HEK293 (cell line): ENCODE data around the gene ITGB1BP2.

Experiments used
- CTCF ChIA-PET: fragments of 350-600 bp; formaldehyde crosslinking; extraction: SDS; loops from one replicate; lab custom pipeline; 2021; ENCODE audit warnings: antibody characterized with exemption; lab: Yijun Ruan, JAX
- POLR2A ChIA-PET: fragments of 300-600 bp; formaldehyde crosslinking; extraction: SDS; loops from one replicate; lab custom pipeline; 2020; ENCODE audit warnings: antibody characterized with exemption, inconsistent platforms; lab: Yijun Ruan, JAX
- H3K27ac ChIP-seq: fragments of 200-500 bp; sonication (Bioruptor generic); 2 replicates; pipeline ENCODE4 v1.5.1; 2014; ENCODE audit warnings: low read depth, low read length, control low read depth, inconsistent platforms; ENCODE audit errors: extremely low read depth
- H3K36me3 ChIP-seq, 2 experiments: fragments of 200-500 bp in 1 of 2; sonication (Bioruptor generic) in 1 of 2; 1 replicate in 1 of 2; 2 replicates in 1 of 2; pipeline ENCODE4 v1.5.1; 2014 to 2017; ENCODE audit warnings: inconsistent platforms in 2 of 2, low read length in 2 of 2; ENCODE audit not compliant: control insufficient read depth in 2 of 2, insufficient read depth in 1 of 2
- H3K4me1 ChIP-seq: fragments of 200-500 bp; sonication (Bioruptor generic); 2 replicates; pipeline ENCODE4 v1.5.1; 2014; ENCODE audit warnings: mild to moderate bottlenecking, low read length, inconsistent platforms; ENCODE audit not compliant: control insufficient read depth, insufficient read depth
- H3K4me3 ChIP-seq: 2 replicates; pipeline ENCODE4 v1.5.1; 2011; ENCODE audit warnings: low read depth, mild to moderate bottlenecking, control low read depth, low read length, moderate library complexity
- H3K9me3 ChIP-seq: fragments of 200-500 bp; sonication (Bioruptor generic); 2 replicates; pipeline ENCODE4 v1.5.1; 2014; ENCODE audit warnings: low read depth, low read length, inconsistent platforms; ENCODE audit not compliant: control insufficient read depth, insufficient read depth
- GLI2 ChIP-seq: fragments of 450-650 bp; formaldehyde crosslinking; IDR thresholded peaks from 2 replicates; pipeline ENCODE4; 2017; ENCODE audit warnings: missing biosample characterization, missing genetic modification characterization, low read depth, borderline replicate concordance
- HOXC10 ChIP-seq: sonication (generic); formaldehyde crosslinking; IDR thresholded peaks from 2 replicates; pipeline ENCODE4 v1.8.1; 2023; ENCODE audit warnings: mild to moderate bottlenecking, missing genetic modification reagents
- IKZF3 ChIP-seq: fragments of 450-650 bp; IDR thresholded peaks from 2 replicates; pipeline ENCODE4 v1.5.0; 2018; ENCODE audit warnings: missing biosample characterization, mild to moderate bottlenecking, missing genetic modification characterization, moderate library complexity
- SALL2 ChIP-seq: fragments of 450-650 bp; formaldehyde crosslinking; IDR thresholded peaks from 2 replicates; pipeline ENCODE4 v1.5.0; 2017; ENCODE audit warnings: missing biosample characterization, mild to moderate bottlenecking, missing genetic modification characterization, borderline replicate concordance
- TRIM28 ChIP-seq: IDR thresholded peaks from 2 replicates; pipeline ENCODE4 v1.6.1; 2011; ENCODE audit warnings: low read length, control low read depth, borderline replicate concordance
- WT1 ChIP-seq: fragments of 450-650 bp; formaldehyde crosslinking; IDR thresholded peaks from 2 replicates; pipeline ENCODE4 v1.5.1; 2016; ENCODE audit warnings: missing biosample characterization, missing genetic modification characterization
- ZBTB17 ChIP-seq: fragments of 450-650 bp; formaldehyde crosslinking; IDR thresholded peaks from 2 replicates; pipeline ENCODE4 v1.5.1; 2016; ENCODE audit warnings: missing biosample characterization, missing genetic modification characterization
- ZNF133 ChIP-seq: fragments of 450-650 bp; formaldehyde crosslinking; IDR thresholded peaks from 2 replicates; pipeline ENCODE4 v1.5.1; 2016; ENCODE audit warnings: missing biosample characterization, missing genetic modification characterization
- ZNF202 ChIP-seq: fragments of 450-650 bp; formaldehyde crosslinking; IDR thresholded peaks from 2 replicates; pipeline ENCODE4 v1.5.1; 2016; ENCODE audit warnings: missing biosample characterization, missing genetic modification characterization, borderline replicate concordance
- ZNF221 ChIP-seq: fragments of 450-650 bp; formaldehyde crosslinking; IDR thresholded peaks from 2 replicates; pipeline ENCODE4 v1.5.1; 2017; ENCODE audit warnings: missing biosample characterization, missing genetic modification characterization, borderline replicate concordance
- ZNF354C ChIP-seq: fragments of 450-650 bp; formaldehyde crosslinking; IDR thresholded peaks from 2 replicates; pipeline ENCODE4 v1.5.1; 2016; ENCODE audit warnings: missing biosample characterization, missing genetic modification characterization, low read depth, borderline replicate concordance
- ZNF37A ChIP-seq: fragments of 450-650 bp; IDR thresholded peaks from 2 replicates; pipeline ENCODE4 v1.5.1; 2018; ENCODE audit warnings: missing biosample characterization, missing genetic modification characterization
- ZNF514 ChIP-seq: fragments of 450-650 bp; formaldehyde crosslinking; IDR thresholded peaks from 2 replicates; pipeline ENCODE4 v1.5.1; 2016; ENCODE audit warnings: missing biosample characterization, missing genetic modification characterization
- ZNF521 ChIP-seq: fragments of 450-650 bp; formaldehyde crosslinking; IDR thresholded peaks from 2 replicates; pipeline ENCODE4 v1.5.1; 2017; ENCODE audit warnings: missing biosample characterization, mild to moderate bottlenecking, missing genetic modification characterization
- ZNF544 ChIP-seq: fragments of 450-650 bp; formaldehyde crosslinking; IDR thresholded peaks from 2 replicates; pipeline ENCODE4 v1.5.0; 2017; ENCODE audit warnings: missing biosample characterization, missing genetic modification characterization
- ZNF548 ChIP-seq: fragments of 450-650 bp; formaldehyde crosslinking; IDR thresholded peaks from 2 replicates; pipeline ENCODE4 v1.5.1; 2016; ENCODE audit warnings: missing biosample characterization, missing genetic modification characterization
- ZNF549 ChIP-seq: fragments of 450-650 bp; IDR thresholded peaks from 2 replicates; pipeline ENCODE4 v1.5.1; 2018; ENCODE audit warnings: missing biosample characterization, missing genetic modification characterization, mild to moderate bottlenecking, inconsistent platforms, moderate library complexity
- ZNF664 ChIP-seq: fragments of 450-650 bp; formaldehyde crosslinking; IDR thresholded peaks from 2 replicates; pipeline ENCODE4 v1.5.1; 2016; ENCODE audit warnings: missing biosample characterization, missing genetic modification characterization
- ZNF707 ChIP-seq: fragments of 450-650 bp; formaldehyde crosslinking; IDR thresholded peaks from 2 replicates; pipeline ENCODE4 v1.5.1; 2016; ENCODE audit warnings: missing biosample characterization, missing genetic modification characterization
- ZNF768 ChIP-seq: fragments of 450-650 bp; formaldehyde crosslinking; IDR thresholded peaks from 2 replicates; pipeline ENCODE4 v1.5.1; 2018; ENCODE audit warnings: missing biosample characterization, mild to moderate bottlenecking, missing genetic modification characterization
- ZNF792 ChIP-seq: fragments of 450-650 bp; formaldehyde crosslinking; IDR thresholded peaks from 2 replicates; pipeline ENCODE4 v1.5.1; 2016; ENCODE audit warnings: missing biosample characterization, missing genetic modification characterization
- ZNF837 ChIP-seq: fragments of 450-650 bp; formaldehyde crosslinking; IDR thresholded peaks from 2 replicates; pipeline ENCODE4 v1.5.1; 2016; ENCODE audit warnings: missing biosample characterization, missing genetic modification characterization
- TF ChIP-seq, protein P1 (sequence below): fragments of 450-650 bp; formaldehyde crosslinking; IDR thresholded peaks from 2 replicates; pipeline ENCODE4 v1.5.1; 2017; ENCODE audit warnings: missing biosample characterization, missing genetic modification characterization
- TF ChIP-seq, protein P2 (sequence below): fragments of 450-650 bp; formaldehyde crosslinking; IDR thresholded peaks from 2 replicates; pipeline ENCODE4 v1.5.1; 2016; ENCODE audit warnings: missing biosample characterization, missing genetic modification characterization, borderline replicate concordance
- TF ChIP-seq, protein P3 (sequence below): fragments of 450-650 bp; formaldehyde crosslinking; IDR thresholded peaks from 2 replicates; pipeline ENCODE4 v1.5.1; 2016; ENCODE audit warnings: missing biosample characterization, missing genetic modification characterization
- TF ChIP-seq, protein P4 (sequence below): fragments of 450-650 bp; formaldehyde crosslinking; IDR thresholded peaks from 2 replicates; pipeline ENCODE4 v1.5.1; 2016; ENCODE audit warnings: missing biosample characterization, missing genetic modification characterization
- TF ChIP-seq, protein P5 (sequence below): fragments of 450-650 bp; formaldehyde crosslinking; IDR thresholded peaks from 2 replicates; pipeline ENCODE4 v1.5.1; 2016; ENCODE audit warnings: missing biosample characterization, missing genetic modification characterization

The ITGB1BP2 gene

DNA sequence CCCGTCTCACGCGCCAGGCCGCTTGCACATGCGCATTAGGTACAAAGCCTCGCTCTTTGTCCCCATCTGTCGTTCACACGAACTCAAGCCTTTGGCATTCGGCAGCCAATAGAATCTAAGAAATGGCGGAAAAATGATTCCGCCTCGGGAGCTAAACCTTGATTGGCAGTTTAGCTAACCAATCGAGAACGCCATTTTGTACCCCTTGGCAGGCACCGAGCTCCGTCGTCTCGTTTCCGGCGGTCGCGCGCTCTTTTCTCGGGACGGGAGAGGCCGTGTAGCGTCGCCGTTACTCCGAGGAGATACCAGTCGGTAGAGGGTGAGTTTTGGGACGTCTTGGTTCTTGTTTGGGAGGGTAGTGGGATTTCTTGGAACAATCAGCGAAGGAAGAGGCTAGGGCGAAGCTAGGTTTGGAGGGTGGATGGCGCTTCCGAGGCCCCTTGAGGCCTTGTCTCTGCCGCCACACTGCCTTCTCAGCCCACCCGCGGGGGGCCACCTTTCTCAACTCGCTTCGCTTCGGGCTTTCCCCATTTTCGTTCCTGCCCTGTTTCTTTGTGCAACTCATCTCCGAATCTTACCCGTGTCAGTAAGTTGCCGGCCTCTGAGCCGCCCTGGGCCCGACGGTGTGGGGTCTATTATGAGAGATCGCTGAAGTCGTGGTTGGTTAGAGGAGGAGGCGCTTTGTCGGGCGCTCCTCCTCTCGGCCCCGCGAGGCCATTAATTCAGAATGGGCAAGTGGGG, 18.0 kb upstream of the ITGB1BP2 start, which contains the start of gene NONO (continued):
- TF ChIP-seq, protein P1, sequence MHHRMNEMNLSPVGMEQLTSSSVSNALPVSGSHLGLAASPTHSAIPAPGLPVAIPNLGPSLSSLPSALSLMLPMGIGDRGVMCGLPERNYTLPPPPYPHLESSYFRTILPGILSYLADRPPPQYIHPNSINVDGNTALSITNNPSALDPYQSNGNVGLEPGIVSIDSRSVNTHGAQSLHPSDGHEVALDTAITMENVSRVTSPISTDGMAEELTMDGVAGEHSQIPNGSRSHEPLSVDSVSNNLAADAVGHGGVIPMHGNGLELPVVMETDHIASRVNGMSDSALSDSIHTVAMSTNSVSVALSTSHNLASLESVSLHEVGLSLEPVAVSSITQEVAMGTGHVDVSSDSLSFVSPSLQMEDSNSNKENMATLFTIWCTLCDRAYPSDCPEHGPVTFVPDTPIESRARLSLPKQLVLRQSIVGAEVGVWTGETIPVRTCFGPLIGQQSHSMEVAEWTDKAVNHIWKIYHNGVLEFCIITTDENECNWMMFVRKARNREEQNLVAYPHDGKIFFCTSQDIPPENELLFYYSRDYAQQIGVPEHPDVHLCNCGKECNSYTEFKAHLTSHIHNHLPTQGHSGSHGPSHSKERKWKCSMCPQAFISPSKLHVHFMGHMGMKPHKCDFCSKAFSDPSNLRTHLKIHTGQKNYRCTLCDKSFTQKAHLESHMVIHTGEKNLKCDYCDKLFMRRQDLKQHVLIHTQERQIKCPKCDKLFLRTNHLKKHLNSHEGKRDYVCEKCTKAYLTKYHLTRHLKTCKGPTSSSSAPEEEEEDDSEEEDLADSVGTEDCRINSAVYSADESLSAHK (tag by site-specific recombination): no peak
- no peak for TF ChIP-seq ZNF133
- no peak for TF ChIP-seq ZNF544 (tag by site-specific recombination)
- no peak for TF ChIP-seq ZNF221 (tag by site-specific recombination)
- TF ChIP-seq ZNF521 (tag by site-specific recombination): no peak
- TF ChIP-seq ZNF549 (tag by site-specific recombination): no peak
- no peak for TF ChIP-seq GLI2 (tag by site-specific recombination)
- no peak for TF ChIP-seq ZNF37A (tag by site-specific recombination)
- TF ChIP-seq, protein P2, sequence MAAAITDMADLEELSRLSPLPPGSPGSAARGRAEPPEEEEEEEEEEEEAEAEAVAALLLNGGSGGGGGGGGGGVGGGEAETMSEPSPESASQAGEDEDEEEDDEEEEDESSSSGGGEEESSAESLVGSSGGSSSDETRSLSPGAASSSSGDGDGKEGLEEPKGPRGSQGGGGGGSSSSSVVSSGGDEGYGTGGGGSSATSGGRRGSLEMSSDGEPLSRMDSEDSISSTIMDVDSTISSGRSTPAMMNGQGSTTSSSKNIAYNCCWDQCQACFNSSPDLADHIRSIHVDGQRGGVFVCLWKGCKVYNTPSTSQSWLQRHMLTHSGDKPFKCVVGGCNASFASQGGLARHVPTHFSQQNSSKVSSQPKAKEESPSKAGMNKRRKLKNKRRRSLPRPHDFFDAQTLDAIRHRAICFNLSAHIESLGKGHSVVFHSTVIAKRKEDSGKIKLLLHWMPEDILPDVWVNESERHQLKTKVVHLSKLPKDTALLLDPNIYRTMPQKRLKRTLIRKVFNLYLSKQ: no peak
- TF ChIP-seq ZNF792 (tag by site-specific recombination): 0 out of 2 replicates have a peak, but pooled peaks have one; percentile 48

DNA sequence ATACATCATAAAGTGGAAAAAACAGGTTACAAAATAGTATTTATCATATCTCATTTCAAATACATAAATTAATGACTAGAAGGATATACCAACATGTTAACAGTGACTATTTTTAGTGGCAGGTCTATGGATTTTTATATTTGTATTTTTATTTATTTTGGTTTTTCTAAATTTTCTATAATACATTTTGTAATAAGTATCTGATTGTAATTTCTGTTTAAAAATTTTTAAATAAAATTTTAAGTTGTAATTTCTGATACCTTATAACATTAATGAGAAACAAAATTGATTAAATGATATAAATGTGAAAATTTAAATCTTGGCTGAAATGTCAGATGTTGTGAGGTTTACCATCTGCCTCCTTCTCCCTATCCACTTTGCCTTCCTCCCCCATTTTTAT, 15.6 kb upstream of the ITGB1BP2 start:
- no peak for TF ChIP-seq IKZF3 (tag by site-specific recombination)
- no peak for TF ChIP-seq ZNF707 (tag by site-specific recombination)
- no peak for TF ChIP-seq ZNF354C (tag by site-specific recombination)
- TF ChIP-seq, protein P3, sequence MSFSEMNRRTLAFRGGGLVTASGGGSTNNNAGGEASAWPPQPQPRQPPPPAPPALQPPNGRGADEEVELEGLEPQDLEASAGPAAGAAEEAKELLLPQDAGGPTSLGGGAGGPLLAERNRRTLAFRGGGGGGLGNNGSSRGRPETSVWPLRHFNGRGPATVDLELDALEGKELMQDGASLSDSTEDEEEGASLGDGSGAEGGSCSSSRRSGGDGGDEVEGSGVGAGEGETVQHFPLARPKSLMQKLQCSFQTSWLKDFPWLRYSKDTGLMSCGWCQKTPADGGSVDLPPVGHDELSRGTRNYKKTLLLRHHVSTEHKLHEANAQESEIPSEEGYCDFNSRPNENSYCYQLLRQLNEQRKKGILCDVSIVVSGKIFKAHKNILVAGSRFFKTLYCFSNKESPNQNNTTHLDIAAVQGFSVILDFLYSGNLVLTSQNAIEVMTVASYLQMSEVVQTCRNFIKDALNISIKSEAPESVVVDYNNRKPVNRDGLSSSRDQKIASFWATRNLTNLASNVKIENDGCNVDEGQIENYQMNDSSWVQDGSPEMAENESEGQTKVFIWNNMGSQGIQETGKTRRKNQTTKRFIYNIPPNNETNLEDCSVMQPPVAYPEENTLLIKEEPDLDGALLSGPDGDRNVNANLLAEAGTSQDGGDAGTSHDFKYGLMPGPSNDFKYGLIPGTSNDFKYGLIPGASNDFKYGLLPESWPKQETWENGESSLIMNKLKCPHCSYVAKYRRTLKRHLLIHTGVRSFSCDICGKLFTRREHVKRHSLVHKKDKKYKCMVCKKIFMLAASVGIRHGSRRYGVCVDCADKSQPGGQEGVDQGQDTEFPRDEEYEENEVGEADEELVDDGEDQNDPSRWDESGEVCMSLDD (tag by site-specific recombination): no peak
- TF ChIP-seq, protein P4, sequence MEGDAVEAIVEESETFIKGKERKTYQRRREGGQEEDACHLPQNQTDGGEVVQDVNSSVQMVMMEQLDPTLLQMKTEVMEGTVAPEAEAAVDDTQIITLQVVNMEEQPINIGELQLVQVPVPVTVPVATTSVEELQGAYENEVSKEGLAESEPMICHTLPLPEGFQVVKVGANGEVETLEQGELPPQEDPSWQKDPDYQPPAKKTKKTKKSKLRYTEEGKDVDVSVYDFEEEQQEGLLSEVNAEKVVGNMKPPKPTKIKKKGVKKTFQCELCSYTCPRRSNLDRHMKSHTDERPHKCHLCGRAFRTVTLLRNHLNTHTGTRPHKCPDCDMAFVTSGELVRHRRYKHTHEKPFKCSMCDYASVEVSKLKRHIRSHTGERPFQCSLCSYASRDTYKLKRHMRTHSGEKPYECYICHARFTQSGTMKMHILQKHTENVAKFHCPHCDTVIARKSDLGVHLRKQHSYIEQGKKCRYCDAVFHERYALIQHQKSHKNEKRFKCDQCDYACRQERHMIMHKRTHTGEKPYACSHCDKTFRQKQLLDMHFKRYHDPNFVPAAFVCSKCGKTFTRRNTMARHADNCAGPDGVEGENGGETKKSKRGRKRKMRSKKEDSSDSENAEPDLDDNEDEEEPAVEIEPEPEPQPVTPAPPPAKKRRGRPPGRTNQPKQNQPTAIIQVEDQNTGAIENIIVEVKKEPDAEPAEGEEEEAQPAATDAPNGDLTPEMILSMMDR (tag by site-specific recombination): no peak
- TF ChIP-seq SALL2: no peak
- TF ChIP-seq, protein P5, sequence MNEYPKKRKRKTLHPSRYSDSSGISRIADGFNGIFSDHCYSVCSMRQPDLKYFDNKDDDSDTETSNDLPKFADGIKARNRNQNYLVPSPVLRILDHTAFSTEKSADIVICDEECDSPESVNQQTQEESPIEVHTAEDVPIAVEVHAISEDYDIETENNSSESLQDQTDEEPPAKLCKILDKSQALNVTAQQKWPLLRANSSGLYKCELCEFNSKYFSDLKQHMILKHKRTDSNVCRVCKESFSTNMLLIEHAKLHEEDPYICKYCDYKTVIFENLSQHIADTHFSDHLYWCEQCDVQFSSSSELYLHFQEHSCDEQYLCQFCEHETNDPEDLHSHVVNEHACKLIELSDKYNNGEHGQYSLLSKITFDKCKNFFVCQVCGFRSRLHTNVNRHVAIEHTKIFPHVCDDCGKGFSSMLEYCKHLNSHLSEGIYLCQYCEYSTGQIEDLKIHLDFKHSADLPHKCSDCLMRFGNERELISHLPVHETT (tag by site-specific recombination): no peak
- TF ChIP-seq TRIM28: no peak
- no peak for TF ChIP-seq WT1
- TF ChIP-seq ZNF548 (tag by site-specific recombination): no peak
- no peak for TF ChIP-seq ZNF514 (tag by site-specific recombination)
- TF ChIP-seq ZNF664 (tag by site-specific recombination): no peak
- no peak for TF ChIP-seq ZNF768 (tag by site-specific recombination)
- no peak for TF ChIP-seq HOXC10 (CRISPR knock-in tag)
- no peak for TF ChIP-seq ZNF202 (tag by site-specific recombination)
- no peak for TF ChIP-seq ZNF837 (tag by site-specific recombination)
- no peak for TF ChIP-seq ZBTB17
- peaks cover 4% of the 10 kb centered on the region; the same call in 1 of the 2 replicates for H3K4me1 ChIP-seq
- H3K36me3 ChIP-seq: peaks cover 37 to 47% of the 10 kb centered on the region in 2 experiments
- ChIA-PET POLR2A (interaction anchor here (0.5 kb wide), 1 partner anchor 32 kb away, joined by 3 read pairs; the partner anchor contains the start of gene ZMYM3), CTCF (interaction anchor here (1.1 kb wide), 1 partner anchor 105 kb away, joined by 3 read pairs; no protein-coding TSS in a partner anchor)
- H3K4me3 ChIP-seq: peak overlapping the region; percentile 84
- H3K9me3 ChIP-seq: no peaks in the 10 kb centered on the region; the same call in 1 of the 2 replicates
- H3K27ac ChIP-seq: no peak overlapping the region
